ENCODE results near the gene DEFB123.

Gene DEFB123

GRCh38 chr20:31474097-31474436 lies 33.6 kb downstream of the DEFB123 start:
- DNase-seq: peak; percentile 31 to 34

GRCh38 chr20:31474758-31475427 lies 34.5 kb downstream of the DEFB123 start, which contains the start of the genes DEFB124 and REM1:
DEFB124 (minus strand) TSS chr20:31475127; CDS start chr20:31473013, 2,114 bp downstream.
REM1 (plus strand) TSS chr20:31475288; CDS start chr20:31476446, 1,158 bp downstream.
- DNase-seq: no peak

- no peak for DNase-seq
Measured at GRCh38 chr20:31475472-31476293, 35.3 kb downstream of the DEFB123 start.

GRCh38 chr20:31476294-31476585 lies 35.8 kb downstream of the DEFB123 start:
- no peak for DNase-seq

GRCh38 chr20:31476643-31477215 lies 36.3 kb downstream of the DEFB123 start:
- no peak for DNase-seq

- peak in 1 of 2 donors; percentile 14 for DNase-seq
Measured at GRCh38 chr20:31484001-31484400, 43.6 kb downstream of the DEFB123 start.

GRCh38 chr20:31485450-31486339 lies 45.3 kb downstream of the DEFB123 start:
- no peak for DNase-seq

GRCh38 chr20:31488115-31488514 lies 47.7 kb downstream of the DEFB123 start:
- DNase-seq: no peak

GRCh38 chr20:31489152-31489551 lies 48.7 kb downstream of the DEFB123 start:
- no peak for DNase-seq

GRCh38 chr20:31490752-31491151 lies 50.3 kb downstream of the DEFB123 start:
- no peak for DNase-seq

GRCh38 chr20:31494131-31494530 lies 53.7 kb downstream of the DEFB123 start:
- peak; percentile 26 to 40 for DNase-seq

- no peak for DNase-seq
Measured at GRCh38 chr20:31496761-31497295, 56.4 kb downstream of the DEFB123 start.

- no peak for DNase-seq
Measured at GRCh38 chr20:31497838-31498540, 57.6 kb downstream of the DEFB123 start.
